Stimulated activated CD4-positive, alpha-beta T cell treated with anti-CD3 and anti-CD28 coated beads, Interleukin-2, amount 100 ng/mL, for 48 hours (primary cell): ENCODE measurements around the gene MTHFD1L.

Experiments used
- DNase-seq, 2 donors: peaks; one replicate each; pipeline ENCODE4 v3.0.0-alpha.2; 2020

Gene MTHFD1L

DNA sequence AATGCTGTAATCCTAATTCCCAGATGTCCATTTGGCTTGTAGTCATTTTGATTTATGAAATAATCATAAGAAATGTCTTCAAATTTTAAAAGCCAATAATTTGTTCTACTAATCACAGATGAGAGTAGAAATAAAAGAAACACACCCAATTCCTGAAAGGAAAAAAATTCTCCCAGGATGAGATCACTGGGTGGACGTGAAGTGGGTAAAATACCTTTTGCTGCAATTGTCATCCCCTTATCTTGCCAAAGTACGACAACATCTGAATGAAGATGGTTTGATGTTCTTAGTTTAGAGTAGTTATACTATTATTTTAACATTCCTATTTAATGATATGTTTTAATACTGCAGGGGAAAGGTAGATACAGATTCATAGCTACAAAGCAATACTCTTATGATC, 33.7 kb downstream of the MTHFD1L start:
- no peak for DNase-seq

DNA sequence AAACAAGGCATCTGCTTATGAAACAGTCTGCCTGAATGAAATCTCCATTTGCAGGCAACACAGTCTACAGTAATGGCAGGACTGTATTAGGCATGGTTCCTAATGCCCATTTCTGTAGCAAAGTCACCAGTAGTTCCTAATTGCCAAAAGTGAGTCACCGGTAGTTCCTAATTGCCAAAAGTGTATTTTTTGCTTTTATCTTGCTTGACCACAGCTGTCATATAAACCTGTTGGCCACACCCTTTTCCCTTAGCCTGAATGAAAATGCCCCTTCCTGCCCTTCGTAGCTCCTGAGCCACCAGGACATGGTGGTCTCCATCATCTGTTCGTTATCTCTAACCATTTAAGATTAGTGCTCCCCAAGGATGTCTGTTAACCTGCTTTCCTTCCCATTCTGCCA, 34.5 kb downstream of the MTHFD1L start:
- no peak for DNase-seq

- DNase-seq: no peak
Measured at GRCh38 chr6:150902142-150902776, 36.8 kb downstream of the MTHFD1L start.

GRCh38 chr6:150905769-150906168, 40.3 kb downstream of the MTHFD1L start:
- DNase-seq: no peak

DNA sequence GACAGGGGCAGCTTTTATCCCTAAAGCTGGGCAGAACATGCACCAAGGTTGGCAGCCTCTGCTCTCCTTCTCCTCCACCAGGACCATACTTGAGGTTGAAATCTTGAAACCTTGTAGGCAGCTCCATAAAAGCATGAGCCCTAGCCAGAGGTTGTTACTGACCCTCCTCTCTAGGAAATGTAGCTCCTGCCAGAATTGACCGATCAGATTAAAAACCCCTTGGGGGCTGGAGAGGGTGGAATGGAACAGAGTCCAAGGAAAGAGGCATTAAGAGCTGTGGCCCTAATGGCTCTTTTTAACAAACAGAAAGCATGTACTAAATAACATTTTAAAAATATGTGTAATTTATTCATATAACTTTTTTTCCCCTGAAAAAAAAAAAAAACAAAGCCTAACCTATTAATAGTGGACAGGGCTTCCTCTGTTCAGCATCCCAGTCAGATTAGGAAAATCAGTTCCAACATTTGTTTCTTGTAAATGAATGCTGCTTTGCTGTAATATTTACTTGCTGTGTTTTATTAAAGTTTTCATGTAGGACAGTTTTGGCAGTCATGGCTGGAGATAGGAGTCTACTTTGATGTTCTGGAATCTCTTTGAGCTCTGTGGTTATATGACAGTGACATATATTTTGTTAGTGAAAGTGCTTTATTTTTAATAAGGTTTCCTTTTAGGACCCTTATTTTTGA, 41.3 kb downstream of the MTHFD1L start:
- DNase-seq: no peak

GRCh38 chr6:150907383-150907782, 41.9 kb downstream of the MTHFD1L start:
- DNase-seq: no peak

- no peak for DNase-seq
Measured at GRCh38 chr6:150908901-150909300, 43.4 kb downstream of the MTHFD1L start.

DNA sequence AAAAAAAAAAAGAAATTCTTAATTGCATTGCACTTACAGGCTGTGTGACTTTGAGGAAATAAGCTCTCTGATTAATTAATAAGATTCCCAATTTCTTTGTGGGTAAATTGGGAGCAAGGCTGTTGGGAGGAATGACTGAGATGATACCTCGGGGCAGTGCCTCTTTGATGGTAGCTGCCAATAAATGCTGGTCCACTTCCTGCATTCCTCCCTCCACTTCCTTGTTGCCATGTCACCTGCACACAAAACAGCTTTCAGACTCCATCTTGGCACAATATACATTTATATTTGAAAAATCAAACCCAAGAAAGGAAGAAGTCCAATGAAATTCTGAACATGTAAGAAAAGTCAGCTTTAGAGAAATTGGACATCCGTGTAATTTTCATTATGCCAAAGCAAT, 45.1 kb downstream of the MTHFD1L start:
- no peak for DNase-seq

DNA sequence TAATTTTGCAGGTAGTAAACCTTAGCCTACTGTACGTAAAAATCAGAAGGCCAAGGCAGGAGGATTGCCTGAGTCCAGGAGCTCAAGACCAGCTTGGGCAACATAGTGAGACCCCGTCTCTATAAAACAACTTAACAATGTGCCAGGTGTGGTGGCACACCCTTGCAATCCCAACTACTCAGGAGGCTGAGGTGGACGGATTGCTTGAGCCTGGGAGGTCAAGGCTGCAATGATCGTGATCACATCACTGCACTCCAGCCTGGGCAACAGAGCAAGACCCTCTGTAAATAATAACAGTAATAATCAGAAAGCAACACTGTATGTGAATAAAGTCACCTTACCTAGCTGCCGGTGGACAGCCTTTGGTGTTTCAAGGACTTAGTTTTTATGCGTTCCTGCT, 48.9 kb downstream of the MTHFD1L start:
- DNase-seq: no peak

DNA sequence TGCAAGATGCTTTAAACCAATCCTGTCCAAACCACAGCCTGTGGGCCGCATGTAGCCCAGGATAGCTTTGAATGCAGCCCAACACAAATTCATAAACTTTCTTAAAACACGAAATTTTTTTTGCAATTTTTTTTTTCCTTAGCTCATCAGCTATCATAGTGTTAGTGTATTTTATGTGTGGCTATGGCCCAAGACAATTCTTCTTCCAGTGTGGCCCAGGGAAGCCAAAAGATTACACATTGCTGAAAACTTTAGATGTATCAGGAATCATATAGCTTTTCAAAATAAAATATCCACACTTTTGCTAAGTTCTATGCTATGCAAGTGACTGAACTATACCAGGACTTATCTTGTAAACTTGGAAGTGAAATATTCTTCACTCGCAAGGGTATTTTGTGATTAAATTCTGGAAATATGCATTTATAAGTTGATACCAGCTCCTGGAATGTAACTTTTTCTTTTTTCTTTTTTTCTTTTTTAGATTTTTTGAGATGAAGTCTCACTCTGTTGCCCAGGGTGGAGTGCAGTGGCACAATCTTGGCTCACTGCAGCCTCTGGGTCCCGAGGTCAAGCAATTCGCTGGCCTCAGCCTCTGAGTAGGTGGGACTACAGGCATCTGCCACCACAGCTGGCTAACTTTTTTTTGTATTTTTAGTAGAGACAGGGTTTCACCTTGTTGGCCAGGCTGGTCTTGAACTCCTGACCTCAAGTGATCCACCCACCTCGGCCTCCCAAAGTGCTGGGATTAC, 49.8 kb downstream of the MTHFD1L start:
- no peak for DNase-seq

- DNase-seq: no peak
Measured at GRCh38 chr6:150915880-150916265, 50.4 kb downstream of the MTHFD1L start.

- no peak for DNase-seq
Measured at GRCh38 chr6:150919938-150920337, 54.4 kb downstream of the MTHFD1L start.

DNA sequence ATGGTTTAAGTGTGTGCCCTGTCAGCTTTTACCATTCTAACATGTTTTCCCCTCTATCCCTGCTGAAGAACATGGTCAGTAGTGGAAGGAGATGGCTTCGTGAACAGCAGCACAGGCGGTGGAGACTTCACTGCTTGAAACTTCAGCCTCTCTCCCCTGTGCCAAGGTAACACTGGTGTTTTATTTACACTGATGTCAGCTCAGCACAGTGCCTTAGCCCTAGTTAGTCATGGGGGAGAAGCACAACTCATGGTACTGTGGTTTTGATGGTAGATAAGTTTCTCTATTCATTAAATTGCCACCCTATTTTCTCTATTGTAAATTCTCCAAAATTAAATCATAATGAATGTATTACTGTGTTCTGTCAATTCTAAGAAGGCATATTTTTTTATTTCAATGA, 56.6 kb downstream of the MTHFD1L start:
- DNase-seq: no peak

DNA sequence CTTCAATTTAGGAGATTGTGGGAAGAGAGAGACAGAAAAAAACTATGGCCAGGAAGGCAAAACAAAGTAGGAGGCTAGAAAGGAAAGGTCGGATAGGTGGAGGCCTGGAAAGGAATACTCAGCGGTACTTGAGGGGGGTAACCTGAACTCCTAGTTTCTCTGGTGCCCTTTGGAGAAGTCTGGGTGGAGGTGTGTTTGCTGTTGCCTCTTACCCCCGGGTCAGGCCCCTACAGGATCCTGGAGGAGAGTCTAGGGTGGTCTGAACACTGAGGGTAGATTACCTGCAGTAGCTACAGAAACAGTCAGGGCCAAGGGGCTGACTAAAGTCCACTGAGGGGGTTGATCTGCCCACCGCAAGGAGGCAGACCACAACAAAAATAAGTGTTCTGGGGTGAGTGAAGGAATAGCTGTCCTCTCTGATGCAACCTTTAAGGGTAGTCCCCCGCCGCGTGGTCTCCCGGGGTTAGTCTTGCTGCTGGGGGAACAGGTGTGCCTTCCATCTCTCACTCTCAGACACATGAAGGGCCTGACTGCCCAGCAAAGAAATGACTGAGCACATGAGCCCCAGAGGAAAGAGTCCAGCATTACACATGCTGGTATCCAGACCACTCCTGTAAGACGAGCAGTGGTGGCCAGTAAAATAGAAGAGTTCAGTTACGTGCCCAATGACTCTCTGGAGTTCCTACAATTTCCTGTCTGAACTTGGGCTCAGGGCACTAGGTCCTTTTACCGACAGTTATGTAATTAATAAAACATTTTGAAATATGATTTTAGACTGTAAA, 59.5 kb downstream of the MTHFD1L start:
- no peak for DNase-seq

GRCh38 chr6:150925590-150925928, 60.1 kb downstream of the MTHFD1L start:
- no peak for DNase-seq

DNA sequence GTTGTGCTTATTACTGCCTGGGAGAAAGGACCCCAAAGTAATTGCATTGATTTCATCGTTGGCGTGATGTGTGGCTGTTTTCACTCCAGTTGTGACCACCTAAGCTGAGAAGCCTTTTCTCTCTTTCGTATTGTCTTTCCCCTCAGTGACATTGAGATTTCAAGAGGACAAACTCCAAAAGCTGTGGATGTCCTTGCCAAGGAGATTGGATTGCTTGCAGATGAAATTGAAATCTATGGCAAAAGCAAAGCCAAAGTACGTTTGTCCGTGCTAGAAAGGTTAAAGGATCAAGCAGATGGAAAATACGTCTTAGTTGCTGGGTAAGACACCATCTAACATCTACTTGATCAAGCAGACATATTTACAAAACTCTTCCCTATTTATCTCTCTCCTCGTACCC, 60.5 kb downstream of the MTHFD1L start:
- DNase-seq: no peak

GRCh38 chr6:150928882-150929281, 63.4 kb downstream of the MTHFD1L start:
- no peak for DNase-seq

DNA sequence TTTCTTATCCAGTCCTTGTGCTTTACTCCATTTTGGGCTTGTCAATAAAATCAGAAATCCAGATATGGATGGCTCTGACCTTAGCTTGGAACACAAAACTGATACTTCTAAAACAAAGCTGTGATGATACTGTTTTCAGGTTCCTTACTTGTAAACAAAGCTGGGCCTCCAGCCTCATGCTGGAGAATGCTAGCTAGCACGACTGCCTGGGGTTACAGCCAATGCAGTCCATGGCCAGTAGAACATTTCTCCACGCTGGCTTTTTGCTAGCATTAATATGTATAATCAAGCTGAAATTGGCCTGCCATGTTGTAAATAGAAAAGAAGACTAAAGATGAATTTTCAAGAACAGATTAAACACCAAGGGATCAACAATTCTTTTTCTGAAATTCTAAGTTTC, 63.9 kb downstream of the MTHFD1L start:
- no peak for DNase-seq

DNA sequence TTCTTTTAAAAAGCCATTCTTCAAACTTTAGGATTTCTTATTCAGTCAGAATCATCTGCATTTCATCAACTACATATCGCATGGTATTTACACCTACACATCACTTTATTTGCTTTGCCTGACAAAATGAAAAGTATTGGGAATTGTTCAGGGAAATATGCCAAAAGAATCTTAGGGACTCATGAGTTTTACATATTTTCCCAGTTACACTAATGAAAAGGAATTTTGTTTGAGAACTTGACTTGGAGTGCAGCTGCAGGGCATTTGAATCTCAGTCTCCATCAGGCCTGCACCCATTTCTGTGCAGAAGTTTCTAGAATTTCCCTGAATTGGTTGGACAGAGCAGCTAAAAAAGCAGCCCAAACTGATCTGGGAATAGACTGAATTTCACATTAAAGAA, 65.3 kb downstream of the MTHFD1L start:
- no peak for DNase-seq

GRCh38 chr6:150931405-150931804, 65.9 kb downstream of the MTHFD1L start:
- DNase-seq: no peak

DNA sequence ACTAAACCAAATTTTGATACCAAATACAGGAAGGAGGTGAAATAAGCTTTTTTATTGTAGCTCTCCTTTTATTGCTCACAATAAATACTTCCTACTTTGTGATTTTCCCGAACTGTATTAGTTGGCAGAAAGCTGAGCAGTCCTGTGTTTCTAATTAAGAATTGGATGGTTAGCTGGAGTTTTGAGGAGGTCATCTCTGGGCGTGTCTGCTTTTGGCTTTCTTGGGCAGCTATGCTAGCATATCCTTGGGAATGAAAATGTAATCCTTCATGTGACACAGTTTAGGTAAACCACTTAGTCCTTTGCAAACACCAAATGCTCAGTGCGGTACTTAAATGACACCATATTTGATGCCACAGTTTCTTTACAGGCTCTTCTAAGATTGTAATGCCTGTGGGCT, 67.5 kb downstream of the MTHFD1L start:
- DNase-seq: no peak

GRCh38 chr6:150934380-150934779, 68.9 kb downstream of the MTHFD1L start:
- no peak for DNase-seq

DNA sequence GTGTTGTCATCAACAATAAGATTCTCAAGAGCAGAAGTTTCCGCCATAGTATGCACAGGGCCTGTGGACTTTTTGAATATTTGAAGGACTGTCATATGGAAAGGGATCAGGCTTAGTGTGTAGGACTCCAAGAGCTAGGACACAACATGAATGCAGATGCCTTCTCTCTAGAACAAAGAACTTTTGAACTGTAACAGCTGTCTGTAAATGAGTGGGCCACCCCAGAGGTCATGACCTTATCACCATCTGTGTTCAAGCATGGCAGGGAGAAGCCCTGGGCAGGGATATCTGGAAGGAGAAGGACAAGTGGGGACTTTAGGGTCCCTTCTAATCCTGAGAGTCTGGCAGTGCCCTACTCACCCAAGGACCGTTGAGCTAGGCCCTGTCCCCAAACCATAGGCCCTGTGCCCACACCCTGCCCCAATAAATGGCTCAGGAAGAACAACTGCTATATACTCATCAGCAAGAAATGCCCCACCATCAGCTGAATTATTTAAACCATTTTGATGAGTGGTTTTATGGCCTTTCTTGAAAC, 70.6 kb downstream of the MTHFD1L start:
- DNase-seq: no peak
